ENCODE data around the gene ADAMTS12.

DNA sequence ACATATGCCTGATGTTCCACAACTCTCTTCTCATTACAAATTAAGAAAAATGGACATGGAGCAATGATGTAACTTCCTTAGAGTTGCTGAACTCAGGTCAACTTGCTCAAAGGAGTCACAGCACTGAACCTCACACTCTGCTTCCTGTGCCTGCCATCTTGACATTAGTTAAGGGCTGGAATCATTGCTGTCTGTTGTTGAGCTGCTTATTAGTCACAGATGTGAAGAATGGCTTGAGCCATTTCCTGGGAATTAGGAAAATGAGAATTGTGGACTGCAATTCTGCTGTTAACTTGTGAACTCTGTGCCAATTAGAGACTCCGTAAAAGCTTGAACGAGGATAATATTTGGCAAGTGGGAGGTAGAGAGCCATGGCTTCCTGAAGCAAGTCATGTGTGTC, 212.0 kb downstream of the ADAMTS12 start:
- TF ChIP-seq, protein P1, sequence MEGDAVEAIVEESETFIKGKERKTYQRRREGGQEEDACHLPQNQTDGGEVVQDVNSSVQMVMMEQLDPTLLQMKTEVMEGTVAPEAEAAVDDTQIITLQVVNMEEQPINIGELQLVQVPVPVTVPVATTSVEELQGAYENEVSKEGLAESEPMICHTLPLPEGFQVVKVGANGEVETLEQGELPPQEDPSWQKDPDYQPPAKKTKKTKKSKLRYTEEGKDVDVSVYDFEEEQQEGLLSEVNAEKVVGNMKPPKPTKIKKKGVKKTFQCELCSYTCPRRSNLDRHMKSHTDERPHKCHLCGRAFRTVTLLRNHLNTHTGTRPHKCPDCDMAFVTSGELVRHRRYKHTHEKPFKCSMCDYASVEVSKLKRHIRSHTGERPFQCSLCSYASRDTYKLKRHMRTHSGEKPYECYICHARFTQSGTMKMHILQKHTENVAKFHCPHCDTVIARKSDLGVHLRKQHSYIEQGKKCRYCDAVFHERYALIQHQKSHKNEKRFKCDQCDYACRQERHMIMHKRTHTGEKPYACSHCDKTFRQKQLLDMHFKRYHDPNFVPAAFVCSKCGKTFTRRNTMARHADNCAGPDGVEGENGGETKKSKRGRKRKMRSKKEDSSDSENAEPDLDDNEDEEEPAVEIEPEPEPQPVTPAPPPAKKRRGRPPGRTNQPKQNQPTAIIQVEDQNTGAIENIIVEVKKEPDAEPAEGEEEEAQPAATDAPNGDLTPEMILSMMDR (IDR thresholded peaks at IDR 0.05) = no peak
- no peak for TF ChIP-seq POLR2A (IDR thresholded peaks at IDR 0.05)
